ENCODE results near the gene OR6J1.
A peak's percentile ranks its signal among the peaks of the same experiment; 100 is the strongest.
"Not testable (repeated sequence)": the region's sequence is repeated elsewhere in the genome, so short reads cannot be mapped to it uniquely, and the experiment has no call there.

OR6J1 gene

GRCh38 chr14:22644305-22644635, at the start of gene OR6J1:
Gene OR6J1 (minus strand): TSS chr14:22644352. CDS start chr14:22634811, 9,541 bp downstream.
- Histone ChIP-seq H3K4me3 (ENCODE audit: severe bottlenecking) (no peak within 1 kb of the TSS), H3K27ac (ENCODE audit: poor library complexity, severe bottlenecking) (no peak within 1 kb of the TSS), H3K9me3 (ENCODE audit: severe bottlenecking) (no peaks in the 10 kb centered on the region), H3K36me3 (ENCODE audit: low read depth) (no peaks in the 10 kb centered on the region), H3K4me1 (ENCODE audit: insufficient read depth, poor library complexity, severe bottlenecking) (peaks cover 29% of the 10 kb centered on the region), H3K27me3 (ENCODE audit: insufficient read depth, poor library complexity, severe bottlenecking) (no peaks in the 10 kb centered on the region)
- ATAC-seq (ENCODE audit: low read depth) (peak; percentile 7; the same call in 2 of the 3 replicates), DNase-seq (ENCODE audit: low spot score) (no peak)
- peak; percentile 34 for TF ChIP-seq CTCF (IDR thresholded peaks at IDR 0.05; ENCODE audit: poor library complexity, severe bottlenecking)

- Histone ChIP-seq H3K36me3 (ENCODE audit: low read depth) (no peaks in the 10 kb centered on the region), H3K27me3 (ENCODE audit: insufficient read depth, poor library complexity, severe bottlenecking) (no peaks in the 10 kb centered on the region), H3K4me1 (ENCODE audit: insufficient read depth, poor library complexity, severe bottlenecking) (peaks cover 12% of the 10 kb centered on the region), H3K4me3 (ENCODE audit: severe bottlenecking) (no peak overlapping the region), H3K9me3 (ENCODE audit: severe bottlenecking) (peaks cover 2% of the 10 kb centered on the region), H3K27ac (ENCODE audit: poor library complexity, severe bottlenecking) (no peak overlapping the region)
- TF ChIP-seq CTCF (IDR thresholded peaks at IDR 0.05; ENCODE audit: poor library complexity, severe bottlenecking) = no peak
- ATAC-seq (ENCODE audit: low read depth) = no peak
- DNase-seq (ENCODE audit: low spot score) = no peak
Measured at GRCh38 chr14:22692194-22692593, 48.0 kb upstream of the OR6J1 start.

GRCh38 chr14:22691171-22691570, 47.0 kb upstream of the OR6J1 start:
- peaks cover 12% of the 10 kb centered on the region for H3K4me1 ChIP-seq (ENCODE audit: insufficient read depth, poor library complexity, severe bottlenecking)
- TF ChIP-seq CTCF (IDR thresholded peaks at IDR 0.05; ENCODE audit: poor library complexity, severe bottlenecking) = no peak
- peak overlapping the region; percentile 36 for H3K27ac ChIP-seq (ENCODE audit: poor library complexity, severe bottlenecking)
- H3K4me3 ChIP-seq (ENCODE audit: severe bottlenecking) = no peak overlapping the region
- H3K36me3 ChIP-seq (ENCODE audit: low read depth) = no peaks in the 10 kb centered on the region
- peaks cover 2% of the 10 kb centered on the region for H3K9me3 ChIP-seq (ENCODE audit: severe bottlenecking)
- ATAC-seq (ENCODE audit: low read depth) = no peak
- DNase-seq (ENCODE audit: low spot score) = no peak
- no peaks in the 10 kb centered on the region for H3K27me3 ChIP-seq (ENCODE audit: insufficient read depth, poor library complexity, severe bottlenecking)

GRCh38 chr14:22689199-22689598, 45.0 kb upstream of the OR6J1 start:
- Histone ChIP-seq H3K9me3 (ENCODE audit: severe bottlenecking) (peaks cover 2% of the 10 kb centered on the region), H3K27me3 (ENCODE audit: insufficient read depth, poor library complexity, severe bottlenecking) (no peaks in the 10 kb centered on the region), H3K27ac (ENCODE audit: poor library complexity, severe bottlenecking) (peak overlapping the region; percentile 48), H3K4me1 (ENCODE audit: insufficient read depth, poor library complexity, severe bottlenecking) (peaks cover 12% of the 10 kb centered on the region), H3K4me3 (ENCODE audit: severe bottlenecking) (no peak overlapping the region), H3K36me3 (ENCODE audit: low read depth) (no peaks in the 10 kb centered on the region)
- DNase-seq (ENCODE audit: low spot score) = peak; percentile 79
- TF ChIP-seq CTCF (IDR thresholded peaks at IDR 0.05; ENCODE audit: poor library complexity, severe bottlenecking) = no peak
- ATAC-seq (ENCODE audit: low read depth) = peak; percentile 98

GRCh38 chr14:22687969-22688368, 43.8 kb upstream of the OR6J1 start:
- H3K27me3 ChIP-seq (ENCODE audit: insufficient read depth, poor library complexity, severe bottlenecking); H3K4me3 ChIP-seq (ENCODE audit: severe bottlenecking); H3K36me3 ChIP-seq (ENCODE audit: low read depth); H3K27ac ChIP-seq (ENCODE audit: poor library complexity, severe bottlenecking); H3K9me3 ChIP-seq (ENCODE audit: severe bottlenecking); DNase-seq (ENCODE audit: low spot score); ATAC-seq (ENCODE audit: low read depth): not testable (repeated sequence)
- H3K4me1 ChIP-seq (ENCODE audit: insufficient read depth, poor library complexity, severe bottlenecking) = peaks cover 12% of the 10 kb centered on the region

- H3K36me3 ChIP-seq (ENCODE audit: low read depth); H3K27me3 ChIP-seq (ENCODE audit: insufficient read depth, poor library complexity, severe bottlenecking); H3K9me3 ChIP-seq (ENCODE audit: severe bottlenecking); H3K4me1 ChIP-seq (ENCODE audit: insufficient read depth, poor library complexity, severe bottlenecking); ATAC-seq (ENCODE audit: low read depth); H3K4me3 ChIP-seq (ENCODE audit: severe bottlenecking); DNase-seq (ENCODE audit: low spot score); H3K27ac ChIP-seq (ENCODE audit: poor library complexity, severe bottlenecking): not testable (repeated sequence)
Measured at GRCh38 chr14:22686176-22686611, 42.0 kb upstream of the OR6J1 start.
